Esophagus squamous epithelium (tissue), 4 donors: ENCODE results near the gene KPNB1.

Experiments used
- POLR2A ChIP-seq, 4 donors: fragments of 450-650 bp; IDR thresholded peaks; one replicate each; pipeline ENCODE4 v1.6.1; 2017; ENCODE audit warnings: antibody characterized with exemption in 4 of 4, mild to moderate bottlenecking in 4 of 4, moderate library complexity in 3 of 4
- TF ChIP-seq, protein P1 (sequence below), 6 experiments: fragments of 450-650 bp in 4 of 6; fragments of 200-600 bp in 2 of 6; sonication (generic) in 2 of 6; IDR thresholded peaks; one replicate each; pipeline ENCODE4 v1.5.1; 2016 to 2019; ENCODE audit warnings: antibody characterized with exemption in 6 of 6, mild to moderate bottlenecking in 4 of 6, moderate library complexity in 4 of 6

GRCh38 chr17:47721725-47722124, 72.0 kb downstream of the KPNB1 start:
- TF ChIP-seq POLR2A (IDR thresholded peaks at IDR 0.05) = no peak
- TF ChIP-seq, protein P1, sequence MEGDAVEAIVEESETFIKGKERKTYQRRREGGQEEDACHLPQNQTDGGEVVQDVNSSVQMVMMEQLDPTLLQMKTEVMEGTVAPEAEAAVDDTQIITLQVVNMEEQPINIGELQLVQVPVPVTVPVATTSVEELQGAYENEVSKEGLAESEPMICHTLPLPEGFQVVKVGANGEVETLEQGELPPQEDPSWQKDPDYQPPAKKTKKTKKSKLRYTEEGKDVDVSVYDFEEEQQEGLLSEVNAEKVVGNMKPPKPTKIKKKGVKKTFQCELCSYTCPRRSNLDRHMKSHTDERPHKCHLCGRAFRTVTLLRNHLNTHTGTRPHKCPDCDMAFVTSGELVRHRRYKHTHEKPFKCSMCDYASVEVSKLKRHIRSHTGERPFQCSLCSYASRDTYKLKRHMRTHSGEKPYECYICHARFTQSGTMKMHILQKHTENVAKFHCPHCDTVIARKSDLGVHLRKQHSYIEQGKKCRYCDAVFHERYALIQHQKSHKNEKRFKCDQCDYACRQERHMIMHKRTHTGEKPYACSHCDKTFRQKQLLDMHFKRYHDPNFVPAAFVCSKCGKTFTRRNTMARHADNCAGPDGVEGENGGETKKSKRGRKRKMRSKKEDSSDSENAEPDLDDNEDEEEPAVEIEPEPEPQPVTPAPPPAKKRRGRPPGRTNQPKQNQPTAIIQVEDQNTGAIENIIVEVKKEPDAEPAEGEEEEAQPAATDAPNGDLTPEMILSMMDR (IDR thresholded peaks at IDR 0.05) = no peak
